WERI-Rb-1 (cell line): ENCODE measurements around the gene TFG.

Experiments used
- DNase-seq: peaks from one replicate; pipeline ENCODE4 v3.0.0-alpha.2; 2020
- H3K27ac ChIP-seq: fragments of 250-450 bp; sonication (Bioruptor Pico); 2 replicates; pipeline ENCODE4 v1.5.1; 2020; ENCODE audit warnings: mild to moderate bottlenecking, moderate library complexity
- H3K27me3 ChIP-seq: fragments of 250-450 bp; sonication (Bioruptor Pico); 2 replicates; pipeline ENCODE4 v1.5.1; 2021; ENCODE audit warnings: mild to moderate bottlenecking, low read depth, moderate library complexity; ENCODE audit not compliant: insufficient read depth, severe bottlenecking
- H3K36me3 ChIP-seq: fragments of 250-450 bp; sonication (Bioruptor Pico); 2 replicates; pipeline ENCODE4 v1.5.1; 2020; ENCODE audit warnings: mild to moderate bottlenecking, moderate library complexity
- H3K4me3 ChIP-seq: 2 replicates; pipeline ENCODE4 v1.5.1; 2011; ENCODE audit warnings: low read depth, mild to moderate bottlenecking, control low read depth, low read length
- H3K9me3 ChIP-seq: fragments of 250-450 bp; sonication (Bioruptor Pico); 2 replicates; pipeline ENCODE4 v1.5.1; 2021; ENCODE audit warnings: mild to moderate bottlenecking, moderate library complexity; ENCODE audit not compliant: severe bottlenecking
- TF ChIP-seq, protein P1 (sequence below): IDR thresholded peaks from 2 replicates; pipeline ENCODE4 v1.5.1; 2011; ENCODE audit warnings: low read depth, mild to moderate bottlenecking, control low read depth, inconsistent platforms, low read length

Gene TFG

DNA sequence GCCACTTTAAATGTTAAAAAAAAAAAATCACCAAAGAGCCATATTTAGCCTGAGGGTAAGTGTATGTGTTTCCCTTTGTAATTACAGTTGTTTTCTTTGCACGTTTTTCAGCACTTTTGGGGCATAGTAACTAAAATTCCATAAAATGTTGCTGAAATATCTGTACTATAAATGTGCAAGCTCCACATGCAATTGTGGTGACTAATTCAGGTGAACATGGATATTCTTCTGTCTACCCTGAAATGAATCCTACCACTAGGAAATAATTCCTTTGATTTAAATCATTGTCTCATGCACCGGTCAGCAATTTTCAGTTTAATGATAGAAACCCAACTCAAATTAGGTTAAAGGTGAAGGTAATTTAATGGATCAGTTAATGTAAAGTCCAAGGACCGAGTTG is 13.1 kb upstream of the TFG start:
- Histone ChIP-seq H3K36me3 (no peaks in the 10 kb centered on the region), H3K4me3 (no peak overlapping the region), H3K27me3 (no peaks in the 10 kb centered on the region), H3K9me3 (no peaks in the 10 kb centered on the region), H3K27ac (no peak overlapping the region)
- DNase-seq, result no peak
- TF ChIP-seq, protein P1, sequence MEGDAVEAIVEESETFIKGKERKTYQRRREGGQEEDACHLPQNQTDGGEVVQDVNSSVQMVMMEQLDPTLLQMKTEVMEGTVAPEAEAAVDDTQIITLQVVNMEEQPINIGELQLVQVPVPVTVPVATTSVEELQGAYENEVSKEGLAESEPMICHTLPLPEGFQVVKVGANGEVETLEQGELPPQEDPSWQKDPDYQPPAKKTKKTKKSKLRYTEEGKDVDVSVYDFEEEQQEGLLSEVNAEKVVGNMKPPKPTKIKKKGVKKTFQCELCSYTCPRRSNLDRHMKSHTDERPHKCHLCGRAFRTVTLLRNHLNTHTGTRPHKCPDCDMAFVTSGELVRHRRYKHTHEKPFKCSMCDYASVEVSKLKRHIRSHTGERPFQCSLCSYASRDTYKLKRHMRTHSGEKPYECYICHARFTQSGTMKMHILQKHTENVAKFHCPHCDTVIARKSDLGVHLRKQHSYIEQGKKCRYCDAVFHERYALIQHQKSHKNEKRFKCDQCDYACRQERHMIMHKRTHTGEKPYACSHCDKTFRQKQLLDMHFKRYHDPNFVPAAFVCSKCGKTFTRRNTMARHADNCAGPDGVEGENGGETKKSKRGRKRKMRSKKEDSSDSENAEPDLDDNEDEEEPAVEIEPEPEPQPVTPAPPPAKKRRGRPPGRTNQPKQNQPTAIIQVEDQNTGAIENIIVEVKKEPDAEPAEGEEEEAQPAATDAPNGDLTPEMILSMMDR, result no peak

DNA sequence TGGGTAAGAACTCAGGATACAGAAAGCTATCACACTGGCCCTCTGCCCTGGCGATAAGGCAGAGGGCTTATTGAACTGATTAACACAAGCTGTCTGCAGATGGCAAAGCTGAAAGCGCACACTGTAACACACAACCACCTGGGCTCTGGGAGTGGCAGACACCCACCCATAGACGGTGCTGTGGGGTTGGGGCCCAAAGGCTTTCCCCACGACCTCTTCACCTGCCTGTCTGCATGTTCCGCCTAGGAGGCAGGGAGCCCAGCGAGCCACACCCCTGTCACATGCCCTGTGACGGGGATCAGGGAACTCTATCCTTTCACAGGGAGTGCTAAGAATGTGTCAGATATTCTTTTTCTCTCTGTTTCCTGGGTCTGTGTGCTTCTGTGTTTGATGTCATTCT is 12.1 kb upstream of the TFG start:
- Histone ChIP-seq H3K27me3 (no peaks in the 10 kb centered on the region), H3K9me3 (no peaks in the 10 kb centered on the region), H3K27ac (no peak overlapping the region), H3K36me3 (no peaks in the 10 kb centered on the region), H3K4me3 (no peak overlapping the region)
- no peak for DNase-seq
- TF ChIP-seq, protein P1, result 0 out of 2 replicates have a peak, but pooled peaks have one; percentile 24

DNA sequence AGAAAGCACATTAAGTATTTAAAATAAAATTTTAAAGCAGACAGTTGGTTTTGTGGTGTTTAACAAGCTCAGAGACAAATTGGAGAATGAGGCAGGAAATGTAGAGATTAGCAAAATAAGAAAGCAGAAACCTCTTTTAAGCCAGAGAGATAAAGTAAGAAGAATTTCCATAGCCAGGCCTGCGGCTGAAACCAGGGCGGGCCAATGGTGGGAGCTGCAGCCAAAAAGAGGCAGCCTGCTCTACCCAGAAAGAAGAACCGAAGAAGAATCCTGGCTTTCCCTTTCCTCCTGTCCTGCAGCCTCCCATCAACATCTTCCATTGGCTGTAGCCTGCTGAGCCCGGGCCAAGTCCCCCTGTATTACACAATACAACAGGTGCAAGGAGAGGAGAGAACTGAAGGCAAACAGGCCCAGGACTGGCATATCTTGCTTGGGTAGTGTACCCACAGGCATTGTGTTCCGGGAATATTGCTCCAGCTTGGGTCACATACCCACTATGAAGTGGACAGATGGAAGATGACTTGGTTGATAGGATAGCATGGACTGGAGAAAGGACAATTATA is 11.5 kb upstream of the TFG start:
- DNase-seq, result no peak
- TF ChIP-seq, protein P1, result no peak
- Histone ChIP-seq H3K27ac (no peak overlapping the region), H3K4me3 (no peak overlapping the region), H3K36me3 (no peaks in the 10 kb centered on the region), H3K9me3 (no peaks in the 10 kb centered on the region), H3K27me3 (no peaks in the 10 kb centered on the region)

DNA sequence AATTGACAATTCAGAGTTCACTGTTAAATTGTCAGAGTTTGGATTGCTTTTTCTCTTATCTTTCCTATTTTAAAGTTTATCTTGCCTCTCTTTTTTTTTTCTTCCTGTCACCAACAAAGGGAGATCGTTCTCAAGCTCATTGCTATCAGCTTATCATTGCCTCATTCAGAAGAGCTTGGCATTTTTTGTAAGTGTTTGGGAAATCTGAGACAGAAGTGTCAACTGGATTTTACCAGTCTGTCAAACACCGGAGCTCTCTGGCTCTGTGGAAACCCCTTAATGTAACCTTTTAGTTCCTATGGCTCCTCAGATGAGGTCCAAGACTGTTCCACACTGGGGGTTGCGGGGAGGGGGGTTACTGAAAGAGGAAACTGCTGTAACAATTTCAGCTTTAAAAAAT is 10.6 kb upstream of the TFG start:
- Histone ChIP-seq H3K27ac (no peak overlapping the region), H3K4me3 (no peak overlapping the region), H3K36me3 (no peaks in the 10 kb centered on the region), H3K9me3 (no peaks in the 10 kb centered on the region), H3K27me3 (no peaks in the 10 kb centered on the region)
- DNase-seq, result no peak
- TF ChIP-seq, protein P1, result no peak

DNA sequence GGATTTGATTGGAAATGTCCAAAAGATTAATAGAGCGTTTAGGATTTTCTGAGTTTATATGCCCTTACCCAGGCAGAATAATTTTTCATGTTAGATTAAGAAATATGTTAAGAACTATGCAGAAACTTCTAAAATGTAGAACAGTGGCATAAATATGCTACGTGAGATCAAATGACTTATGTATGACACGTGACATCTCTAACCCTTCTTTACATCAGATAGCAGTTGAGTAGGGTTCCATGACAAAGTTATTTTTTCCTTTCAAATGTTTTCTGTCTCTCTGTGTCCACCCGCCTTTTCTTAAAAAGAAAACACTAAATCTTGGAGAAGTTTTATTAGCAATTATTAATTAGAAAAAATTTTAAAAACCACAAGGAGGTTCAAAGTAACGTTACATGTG is 8.6 kb upstream of the TFG start:
- no peak for DNase-seq
- Histone ChIP-seq H3K27ac (no peak overlapping the region), H3K9me3 (no peaks in the 10 kb centered on the region), H3K36me3 (no peaks in the 10 kb centered on the region), H3K4me3 (no peak overlapping the region), H3K27me3 (no peaks in the 10 kb centered on the region)
- TF ChIP-seq, protein P1, result no peak
